Measurements from ENCODE around the gene DZIP1L. TPM values are rescaled to one million over a fixed set of nuclear protein-coding genes. Genes with fewer than 3 reads are reported as not detected.
A peak's percentile ranks its signal among the peaks of the same experiment; 100 is the strongest.

The DZIP1L gene
- total and polyA plus RNA-seq, 4 donors = 1.3 to 48.3 (median 18.4) TPM

DNA sequence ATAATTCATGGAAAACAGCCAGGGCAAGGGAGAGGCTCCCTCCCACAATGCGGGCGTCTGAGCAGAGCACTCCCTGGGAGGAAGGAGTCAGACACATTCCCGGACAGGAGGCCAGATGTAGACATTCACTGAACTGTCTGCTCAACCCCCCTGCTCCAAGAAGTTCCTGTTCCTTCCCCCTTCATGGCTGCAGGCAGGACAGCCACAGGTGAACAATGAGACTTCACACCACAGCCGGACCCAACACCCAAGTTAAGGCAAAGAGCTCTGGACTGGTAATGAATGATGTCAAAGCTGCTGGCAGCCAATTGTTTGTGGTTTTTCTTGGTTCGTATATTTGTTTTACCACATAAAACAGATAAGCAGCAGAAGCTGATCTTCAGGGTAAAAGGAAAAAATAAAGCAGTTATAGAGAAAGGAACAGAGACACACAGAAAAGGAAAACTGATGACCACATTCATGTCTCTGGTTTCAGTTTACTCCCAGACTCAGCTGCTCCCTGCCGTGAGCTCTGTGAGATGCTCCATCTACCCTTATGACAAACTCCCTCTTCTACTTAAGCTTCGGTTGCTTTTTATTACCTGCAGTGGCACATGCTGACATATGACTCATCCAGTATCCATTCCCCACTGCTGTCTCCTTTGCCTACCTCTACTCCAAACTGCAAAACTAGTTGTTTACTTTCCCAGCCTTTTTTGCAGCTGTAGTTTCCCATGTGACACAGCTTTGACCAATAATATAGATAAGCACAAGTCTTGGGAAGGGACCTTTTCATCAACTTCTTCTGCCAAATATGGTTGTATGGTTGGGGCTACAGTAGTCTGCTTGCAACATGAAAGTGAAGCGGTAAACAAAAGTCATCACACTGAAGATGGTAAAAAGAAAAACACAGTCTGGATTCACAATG, 33.1 kb downstream of the DZIP1L start:
- Histone ChIP-seq H3K9me3 (ENCODE audit: control insufficient read depth, low read length) (no peaks in the 10 kb centered on the region), H3K27ac (ENCODE audit: low read depth in 1 of 2, low read length in 2 of 2) (no peak overlapping the region), H3K27me3 (ENCODE audit: control insufficient read depth in 1 of 2, insufficient read depth in 2 of 2, low read length in 1 of 2) (no peaks in the 10 kb centered on the region), H3K36me3 (ENCODE audit: control insufficient read depth in 1 of 2, insufficient read depth in 2 of 2, low read length in 1 of 2) (peaks cover 9 to 18% of the 10 kb centered on the region in 2 donors), H3K4me1 (ENCODE audit: control insufficient read depth in 1 of 2, insufficient read depth in 2 of 2, low read length in 2 of 2) (no peaks in the 10 kb centered on the region), H3K4me3 (ENCODE audit: low read length in 2 of 2) (no peak overlapping the region)
- DNase-seq (no peak), ATAC-seq (ENCODE audit: low FRiP score) (peak; percentile 43)
- intact Hi-C loops (cut with DNase I) = no loop called here
- 49% methylated on average over 8 of the region's 8 CpGs for WGBS, 2 donors

DNA sequence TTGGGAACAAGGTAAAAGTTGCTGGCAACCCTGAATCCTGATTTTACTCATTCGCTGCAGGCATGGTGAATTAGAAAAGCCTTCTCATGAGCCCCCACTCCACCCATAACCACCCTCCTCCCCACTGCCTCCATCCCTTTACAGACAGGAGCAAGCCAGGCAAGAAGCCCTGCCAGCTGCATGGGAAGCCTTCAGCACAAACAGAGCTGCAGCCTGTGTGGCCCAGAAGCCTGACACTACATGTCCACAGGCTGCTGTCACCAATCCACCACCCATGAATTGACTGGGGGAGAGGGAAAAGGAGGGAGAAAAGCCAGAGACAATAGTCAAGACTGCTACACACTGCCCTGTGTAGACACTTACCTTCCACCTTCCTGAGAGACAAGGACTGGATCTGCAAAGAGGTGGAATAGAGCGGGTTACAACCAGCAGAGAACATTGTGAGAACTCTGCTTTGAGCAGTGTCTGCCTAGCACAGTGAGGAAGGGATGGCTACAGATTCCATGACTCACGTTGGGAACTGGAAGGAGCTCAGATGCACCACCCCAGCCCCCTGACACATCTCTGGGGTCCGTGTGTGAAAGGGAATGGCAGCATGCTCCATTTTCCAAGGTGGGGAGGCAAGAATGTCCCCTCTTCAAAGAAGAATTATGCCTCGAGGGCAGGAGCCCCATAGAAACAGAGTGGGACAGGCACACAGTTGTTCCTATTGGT, 33.9 kb downstream of the DZIP1L start:
- ATAC-seq (ENCODE audit: low FRiP score) = peak; percentile 40
- WGBS, 2 donors = 68 to 69% methylated on average over 5 of the region's 5 CpGs
- no peaks in the 10 kb centered on the region for H3K9me3 ChIP-seq (ENCODE audit: control insufficient read depth, low read length)
- intact Hi-C loops (cut with DNase I) = no loop called here
- peaks cover 9 to 18% of the 10 kb centered on the region in 2 donors for H3K36me3 ChIP-seq (ENCODE audit: control insufficient read depth in 1 of 2, insufficient read depth in 2 of 2, low read length in 1 of 2)
- H3K27ac ChIP-seq (ENCODE audit: low read depth in 1 of 2, low read length in 2 of 2) = no peak overlapping the region
- H3K4me1 ChIP-seq (ENCODE audit: control insufficient read depth in 1 of 2, insufficient read depth in 2 of 2, low read length in 2 of 2) = no peaks in the 10 kb centered on the region
- H3K4me3 ChIP-seq (ENCODE audit: low read length in 2 of 2) = no peak overlapping the region
- DNase-seq = no peak
- no peaks in the 10 kb centered on the region for H3K27me3 ChIP-seq (ENCODE audit: control insufficient read depth in 1 of 2, insufficient read depth in 2 of 2, low read length in 1 of 2)

DNA sequence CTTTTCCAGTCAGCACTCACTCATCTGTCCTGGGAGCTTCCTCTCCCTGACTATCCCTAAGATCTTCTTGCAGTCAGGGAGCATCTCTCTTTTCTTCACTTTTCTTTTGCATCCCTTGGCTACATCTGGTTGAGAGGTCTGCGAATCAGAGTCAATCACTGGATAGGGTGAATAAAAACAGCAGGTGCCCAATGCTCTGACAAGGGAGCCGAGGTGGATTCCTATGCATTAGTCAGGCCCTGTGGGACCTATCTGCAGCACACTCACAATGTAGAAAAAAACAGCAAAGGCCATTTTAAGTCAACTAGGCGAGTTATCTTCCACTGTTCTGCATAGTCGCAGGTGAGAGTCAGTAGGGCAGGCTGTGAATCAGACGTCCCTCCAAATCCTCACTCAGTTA, 35.5 kb downstream of the DZIP1L start:
- H3K27ac ChIP-seq (ENCODE audit: low read depth in 1 of 2, low read length in 2 of 2) = no peak overlapping the region
- H3K27me3 ChIP-seq (ENCODE audit: control insufficient read depth in 1 of 2, insufficient read depth in 2 of 2, low read length in 1 of 2) = no peaks in the 10 kb centered on the region
- ATAC-seq (ENCODE audit: low FRiP score) (no peak), DNase-seq (no peak)
- intact Hi-C loops (cut with DNase I) = no loop called here
- H3K4me1 ChIP-seq (ENCODE audit: control insufficient read depth in 1 of 2, insufficient read depth in 2 of 2, low read length in 2 of 2) = no peaks in the 10 kb centered on the region
- H3K4me3 ChIP-seq (ENCODE audit: low read length in 2 of 2) = no peak overlapping the region
- 80 to 83% methylated on average over 5 of the region's 5 CpGs for WGBS, 2 donors
- no peaks in the 10 kb centered on the region for H3K9me3 ChIP-seq (ENCODE audit: control insufficient read depth, low read length)
- peaks cover 9 to 17% of the 10 kb centered on the region in 2 donors for H3K36me3 ChIP-seq (ENCODE audit: control insufficient read depth in 1 of 2, insufficient read depth in 2 of 2, low read length in 1 of 2)

DNA sequence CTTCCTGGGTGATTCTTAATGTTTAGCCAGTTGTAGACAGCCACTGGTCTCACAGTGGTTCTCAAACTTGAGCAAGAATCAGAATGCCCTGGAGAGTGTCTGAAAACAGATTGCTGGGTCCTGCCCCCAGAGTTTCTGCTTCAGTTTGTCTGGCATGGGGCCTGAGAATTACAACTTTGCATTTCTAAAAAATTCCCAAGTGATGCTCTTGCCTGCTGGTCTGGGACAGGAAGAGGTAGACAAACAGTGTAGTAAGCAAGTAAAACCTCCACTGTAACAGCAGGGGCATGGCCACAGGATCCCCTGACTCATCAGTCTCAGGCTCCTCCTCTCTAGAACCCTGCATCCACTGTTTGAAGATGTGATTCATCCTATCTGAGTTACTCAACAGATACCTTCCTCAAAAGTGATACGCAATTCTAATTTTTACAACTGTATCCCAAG, 36.5 kb downstream of the DZIP1L start:
- H3K4me1 ChIP-seq (ENCODE audit: control insufficient read depth in 1 of 2, insufficient read depth in 2 of 2, low read length in 2 of 2) = no peaks in the 10 kb centered on the region
- no peaks in the 10 kb centered on the region for H3K27me3 ChIP-seq (ENCODE audit: control insufficient read depth in 1 of 2, insufficient read depth in 2 of 2, low read length in 1 of 2)
- H3K9me3 ChIP-seq (ENCODE audit: control insufficient read depth, low read length) = no peaks in the 10 kb centered on the region
- no peak overlapping the region for H3K4me3 ChIP-seq (ENCODE audit: low read length in 2 of 2)
- ATAC-seq (ENCODE audit: low FRiP score) = no peak
- WGBS, 2 donors = 0 to 1% methylated on average over 1 of the region's 1 CpG
- intact Hi-C loops (cut with DNase I) = no loop called here
- no peak for DNase-seq
- no peak overlapping the region for H3K27ac ChIP-seq (ENCODE audit: low read depth in 1 of 2, low read length in 2 of 2)
- peaks cover 9 to 14% of the 10 kb centered on the region in 2 donors for H3K36me3 ChIP-seq (ENCODE audit: control insufficient read depth in 1 of 2, insufficient read depth in 2 of 2, low read length in 1 of 2)

DNA sequence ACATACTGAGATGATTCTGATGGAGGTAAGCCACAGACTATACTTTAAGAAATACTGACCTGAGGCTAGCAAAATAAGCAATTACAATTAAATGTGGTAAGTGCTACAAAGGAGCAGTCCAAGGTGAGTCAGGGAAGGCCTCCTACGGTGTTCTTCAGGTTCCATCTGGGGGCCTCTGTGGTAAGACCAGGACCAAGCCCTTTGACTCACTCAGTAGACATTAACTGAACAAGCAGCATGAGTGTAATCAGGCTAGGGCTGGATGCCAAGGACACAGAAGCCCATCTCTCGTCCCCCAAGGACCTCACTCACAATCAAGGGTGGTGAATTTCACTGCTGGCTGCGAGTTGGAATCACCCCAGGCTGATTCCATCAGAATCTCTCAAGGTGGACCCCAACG, 37.3 kb downstream of the DZIP1L start:
- intact Hi-C loops (cut with DNase I) = no loop called here
- Histone ChIP-seq H3K9me3 (ENCODE audit: control insufficient read depth, low read length) (no peaks in the 10 kb centered on the region), H3K36me3 (ENCODE audit: control insufficient read depth in 1 of 2, insufficient read depth in 2 of 2, low read length in 1 of 2) (peaks cover 9% of the 10 kb centered on the region in 2 donors), H3K4me3 (ENCODE audit: low read length in 2 of 2) (no peak overlapping the region), H3K27me3 (ENCODE audit: control insufficient read depth in 1 of 2, insufficient read depth in 2 of 2, low read length in 1 of 2) (no peaks in the 10 kb centered on the region), H3K27ac (ENCODE audit: low read depth in 1 of 2, low read length in 2 of 2) (no peak overlapping the region), H3K4me1 (ENCODE audit: control insufficient read depth in 1 of 2, insufficient read depth in 2 of 2, low read length in 2 of 2) (no peaks in the 10 kb centered on the region)
- DNase-seq (no peak), ATAC-seq (ENCODE audit: low FRiP score) (no peak)
- 89 to 90% methylated on average over 4 of the region's 4 CpGs for WGBS, 2 donors

DNA sequence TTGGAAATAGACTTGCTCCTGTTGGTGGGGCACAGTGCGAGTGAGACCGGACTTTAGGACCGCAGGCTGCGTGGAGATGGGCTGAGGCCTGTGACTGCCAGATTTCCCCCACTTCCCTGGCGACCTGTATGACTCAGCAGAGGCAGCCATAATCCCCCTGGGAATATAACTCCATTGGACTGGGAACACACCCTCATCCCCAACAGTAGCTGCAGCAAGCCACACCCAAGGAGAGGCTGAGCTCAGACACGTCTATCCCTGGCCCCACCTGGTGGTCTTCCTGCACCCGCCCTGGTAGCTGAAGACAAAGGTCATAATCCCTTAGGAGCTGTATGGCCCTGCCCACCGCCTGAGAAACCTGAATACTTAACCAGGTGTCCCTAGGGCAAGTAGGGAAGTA, 42.6 kb downstream of the DZIP1L start:
- Histone ChIP-seq H3K9me3 (ENCODE audit: control insufficient read depth, low read length) (no peaks in the 10 kb centered on the region), H3K27ac (ENCODE audit: low read depth in 1 of 2, low read length in 2 of 2) (no peak overlapping the region), H3K4me1 (ENCODE audit: control insufficient read depth in 1 of 2, insufficient read depth in 2 of 2, low read length in 2 of 2) (no peaks in the 10 kb centered on the region), H3K36me3 (ENCODE audit: control insufficient read depth in 1 of 2, insufficient read depth in 2 of 2, low read length in 1 of 2) (peaks cover 4 to 8% of the 10 kb centered on the region in 2 donors), H3K4me3 (ENCODE audit: low read length in 2 of 2) (no peak overlapping the region), H3K27me3 (ENCODE audit: control insufficient read depth in 1 of 2, insufficient read depth in 2 of 2, low read length in 1 of 2) (no peaks in the 10 kb centered on the region)
- ATAC-seq (ENCODE audit: low FRiP score) (no peak), DNase-seq (no peak)
- 76% methylated on average over 8 of the region's 8 CpGs for WGBS, 2 donors
- intact Hi-C loops (cut with DNase I) = no loop called here

DNA sequence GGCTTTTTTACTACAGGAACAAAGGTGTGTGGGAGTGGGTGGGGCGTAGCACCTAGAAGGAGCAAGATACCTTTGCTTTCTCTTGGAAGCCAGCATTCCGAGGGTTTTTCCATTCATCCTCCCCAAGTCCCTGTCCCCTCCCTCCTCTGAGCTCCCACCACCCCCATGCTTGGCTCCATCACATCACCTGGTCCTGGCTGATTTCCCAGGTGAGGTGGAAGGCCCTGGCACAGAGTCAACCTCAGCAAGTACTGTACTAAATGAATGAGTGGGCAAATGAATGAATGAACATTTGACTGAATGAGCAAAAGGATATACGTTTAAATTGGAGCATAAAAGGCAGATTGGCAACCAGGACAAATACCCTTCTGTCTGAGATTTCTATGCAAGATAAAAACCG, 45.4 kb downstream of the DZIP1L start:
- no peak for ATAC-seq (ENCODE audit: low FRiP score)
- intact Hi-C loops (cut with DNase I) = no loop called here

DNA sequence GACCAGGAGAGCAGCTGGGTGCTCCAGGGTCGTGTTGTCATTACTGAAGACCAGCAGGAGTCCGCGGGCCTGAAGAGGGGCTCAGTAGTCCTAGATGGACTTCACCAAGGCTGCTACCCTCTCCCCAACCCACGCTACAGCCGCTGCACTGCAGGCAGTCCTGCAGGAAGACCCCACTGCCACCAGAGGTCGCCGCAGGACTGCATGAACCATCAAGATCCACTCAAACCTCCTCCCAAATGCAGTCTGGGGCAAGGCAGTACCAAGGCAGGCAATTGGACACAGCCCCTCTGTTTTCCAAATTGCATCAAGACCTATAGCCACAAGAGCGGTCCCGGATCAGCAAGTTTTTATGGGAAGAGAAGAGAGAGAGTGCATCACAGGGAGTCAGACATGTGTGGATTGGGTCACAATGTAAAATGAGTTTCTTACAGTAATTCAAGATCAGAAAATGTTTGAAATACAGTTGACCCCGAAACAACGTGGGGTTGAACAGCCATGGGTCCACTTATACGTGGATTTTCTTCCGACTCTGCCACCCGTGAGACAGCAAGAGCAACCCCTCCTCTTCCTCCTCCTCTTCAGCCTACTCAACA, 46.7 kb downstream of the DZIP1L start:
- DNase-seq (peak; percentile 87 to 93), ATAC-seq (ENCODE audit: low FRiP score) (peak; percentile 91)
- Histone ChIP-seq H3K27me3 (ENCODE audit: control insufficient read depth in 1 of 2, insufficient read depth in 2 of 2, low read length in 1 of 2) (no peaks in the 10 kb centered on the region), H3K4me3 (ENCODE audit: low read length in 2 of 2) (no peak overlapping the region), H3K27ac (ENCODE audit: low read depth in 1 of 2, low read length in 2 of 2) (no peak overlapping the region), H3K9me3 (ENCODE audit: control insufficient read depth, low read length) (no peaks in the 10 kb centered on the region), H3K4me1 (ENCODE audit: control insufficient read depth in 1 of 2, insufficient read depth in 2 of 2, low read length in 2 of 2) (no peaks in the 10 kb centered on the region), H3K36me3 (ENCODE audit: control insufficient read depth in 1 of 2, insufficient read depth in 2 of 2, low read length in 1 of 2) (peaks cover 0 to 2% of the 10 kb centered on the region in 2 donors)
- WGBS, 2 donors = 26 to 27% methylated on average over 14 of the region's 14 CpGs
- intact Hi-C loops (cut with DNase I) = loop anchor here (1.0 kb wide), 1 partner anchor 51 kb away; no protein-coding TSS in a partner anchor

More for the DNA sequence above, 45.4 kb downstream of the DZIP1L start:
- Histone ChIP-seq H3K36me3 (ENCODE audit: control insufficient read depth in 1 of 2, insufficient read depth in 2 of 2, low read length in 1 of 2) (peaks cover 0 to 2% of the 10 kb centered on the region in 2 donors), H3K9me3 (ENCODE audit: control insufficient read depth, low read length) (no peaks in the 10 kb centered on the region), H3K4me3 (ENCODE audit: low read length in 2 of 2) (no peak overlapping the region), H3K27ac (ENCODE audit: low read depth in 1 of 2, low read length in 2 of 2) (no peak overlapping the region), H3K27me3 (ENCODE audit: control insufficient read depth in 1 of 2, insufficient read depth in 2 of 2, low read length in 1 of 2) (no peaks in the 10 kb centered on the region), H3K4me1 (ENCODE audit: control insufficient read depth in 1 of 2, insufficient read depth in 2 of 2, low read length in 2 of 2) (no peaks in the 10 kb centered on the region)
- WGBS, 2 donors = 70 to 71% methylated on average over 4 of the region's 4 CpGs
- DNase-seq = no peak
